CD4-positive, alpha-beta T cell treated with Interleukin-1 beta for 1 hour (primary cell): ENCODE results near the gene ZDHHC23.

Experiments
- DNase-seq, 2 donors: peaks; one replicate each; pipeline ENCODE4 v3.0.0-alpha.2; 2020 to 2022

The ZDHHC23 gene

GRCh38 chr3:114011059-114011797, 63.4 kb downstream of the ZDHHC23 start:
- DNase-seq, result no peak
